NCI-H774 (cell line): Measurements from ENCODE around the gene SGMS2.

ENCODE experiments used
- DNase-seq: peaks from one replicate; lab custom pipeline; 2025; lab: John Stamatoyannopoulos, UW

Gene SGMS2

GRCh38 chr4:107828315-107829090 is 3.8 kb downstream of the SGMS2 start:
- no peak for DNase-seq

GRCh38 chr4:107831140-107831539 is 6.4 kb downstream of the SGMS2 start:
- DNase-seq = no peak

GRCh38 chr4:107832275-107832807 is 7.6 kb downstream of the SGMS2 start:
- no peak for DNase-seq

GRCh38 chr4:107834241-107834794 is 9.6 kb downstream of the SGMS2 start:
- no peak for DNase-seq

GRCh38 chr4:107835406-107835805 is 10.7 kb downstream of the SGMS2 start:
- no peak for DNase-seq

GRCh38 chr4:107837317-107837716 is 12.6 kb downstream of the SGMS2 start:
- no peak for DNase-seq

GRCh38 chr4:107837776-107838618 is 13.3 kb downstream of the SGMS2 start:
- DNase-seq = no peak

- no peak for DNase-seq
Observed at GRCh38 chr4:107838861-107839565, 14.3 kb downstream of the SGMS2 start.

GRCh38 chr4:107843391-107843790 is 18.7 kb downstream of the SGMS2 start:
- DNase-seq = no peak

GRCh38 chr4:107845681-107846080 is 20.9 kb downstream of the SGMS2 start:
- no peak for DNase-seq

GRCh38 chr4:107850438-107850837 is 25.7 kb downstream of the SGMS2 start:
- DNase-seq = no peak

- no peak for DNase-seq
Observed at GRCh38 chr4:107853444-107854355, 29.0 kb downstream of the SGMS2 start.

- no peak for DNase-seq
Observed at GRCh38 chr4:107854356-107855022, 29.8 kb downstream of the SGMS2 start.

- no peak for DNase-seq
Observed at GRCh38 chr4:107855723-107856122, 31.0 kb downstream of the SGMS2 start.

GRCh38 chr4:107856901-107857300 is 32.2 kb downstream of the SGMS2 start:
- DNase-seq = no peak

GRCh38 chr4:107857741-107858140 is 33.0 kb downstream of the SGMS2 start:
- no peak for DNase-seq

- DNase-seq = no peak
Observed at GRCh38 chr4:107858158-107858742, 33.5 kb downstream of the SGMS2 start.

- peak; percentile 6 for DNase-seq
Observed at GRCh38 chr4:107862658-107863057, 37.9 kb downstream of the SGMS2 start.

GRCh38 chr4:107863416-107863815 is 38.7 kb downstream of the SGMS2 start:
- no peak for DNase-seq

GRCh38 chr4:107863850-107864371 is 39.2 kb downstream of the SGMS2 start:
- DNase-seq = no peak
